KG1 (cell line): ENCODE measurements around the gene PDE9A.
"Not testable (repeated sequence)": the region's sequence is repeated elsewhere in the genome, so short reads cannot be mapped to it uniquely, and the experiment has no call there.

Source experiments
- DNase-seq: peaks from one replicate; lab custom pipeline; 2025; lab: John Stamatoyannopoulos, UW

Gene PDE9A

GRCh38 chr21:42624095-42624790, 29.2 kb upstream of the PDE9A start:
- DNase-seq, result no peak

DNA sequence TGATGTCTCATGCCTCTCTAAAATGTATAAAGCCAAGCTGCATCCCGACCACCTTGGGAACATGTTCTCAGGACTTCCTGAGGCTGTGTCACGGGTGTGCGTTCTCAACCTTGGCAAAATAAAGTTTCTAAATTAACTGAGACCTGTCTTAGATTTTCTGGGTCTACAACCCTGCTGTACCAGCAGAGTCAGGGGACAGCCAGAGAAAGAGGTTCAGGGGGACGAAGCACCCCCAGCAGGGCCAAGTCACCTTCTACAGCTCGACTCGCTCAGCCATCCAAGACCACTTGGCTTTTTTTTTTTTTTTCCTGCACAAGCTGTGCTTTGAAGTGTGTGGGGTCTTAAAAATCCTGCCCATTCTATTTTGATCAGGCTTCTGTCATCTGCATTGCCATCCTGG, 28.5 kb upstream of the PDE9A start:
- DNase-seq, result no peak

DNA sequence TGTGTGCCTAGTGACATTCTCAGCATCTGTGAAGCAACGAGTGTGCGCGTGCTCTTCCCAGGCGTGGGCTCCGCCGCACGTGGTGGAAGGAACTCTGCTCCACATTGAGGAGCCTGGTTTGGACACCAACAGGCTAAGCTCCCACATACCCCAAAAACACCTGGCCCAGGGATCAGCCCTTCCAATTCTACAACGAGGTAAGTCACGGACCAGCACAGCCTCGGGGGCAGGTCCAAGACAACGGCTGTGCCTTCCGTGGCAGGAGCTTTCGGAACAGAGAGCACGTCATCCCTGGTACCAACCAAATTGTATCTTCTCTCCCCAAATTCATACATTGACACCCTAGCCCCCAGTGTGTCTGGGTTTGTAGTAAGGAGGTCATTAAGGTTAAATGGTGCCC, 27.2 kb upstream of the PDE9A start:
- no peak for DNase-seq

GRCh38 chr21:42627527-42628289, 25.7 kb upstream of the PDE9A start:
- no peak for DNase-seq

- DNase-seq, result not testable (repeated sequence)
Observed at GRCh38 chr21:42628466-42629061, 24.9 kb upstream of the PDE9A start.

DNA sequence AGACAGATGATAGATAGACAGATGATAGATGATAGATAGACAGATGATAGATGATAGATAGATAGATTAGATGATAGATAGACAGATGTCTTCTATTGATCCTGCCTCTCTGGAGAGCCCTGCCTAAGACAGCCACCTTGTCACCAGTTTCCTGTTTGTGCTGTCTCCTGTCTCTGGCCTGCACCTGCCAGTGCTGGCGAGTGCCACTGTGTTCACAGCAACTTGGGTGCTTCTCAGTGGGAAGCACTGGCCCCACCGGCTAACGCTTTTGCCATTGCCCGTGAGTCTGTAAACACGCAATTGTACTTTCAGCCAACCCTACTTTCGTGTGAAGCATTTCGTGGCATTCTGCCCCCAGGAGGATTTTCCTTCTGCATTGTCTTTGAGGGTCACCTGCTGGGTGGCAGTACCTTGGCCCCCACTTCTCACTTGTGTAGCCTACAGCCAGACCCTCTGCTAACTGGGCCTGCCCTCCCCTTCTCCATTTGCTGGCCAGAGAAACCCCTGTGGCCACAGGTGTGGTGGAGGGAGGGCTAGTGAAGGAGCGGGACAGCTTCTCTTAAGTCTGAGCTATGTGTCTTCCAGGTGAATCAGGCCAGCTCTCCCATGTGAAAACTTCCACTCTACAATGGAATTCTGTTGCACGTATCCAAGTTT, 23.4 kb upstream of the PDE9A start:
- DNase-seq, result no peak

GRCh38 chr21:42630626-42631025, 22.8 kb upstream of the PDE9A start:
- no peak for DNase-seq

DNA sequence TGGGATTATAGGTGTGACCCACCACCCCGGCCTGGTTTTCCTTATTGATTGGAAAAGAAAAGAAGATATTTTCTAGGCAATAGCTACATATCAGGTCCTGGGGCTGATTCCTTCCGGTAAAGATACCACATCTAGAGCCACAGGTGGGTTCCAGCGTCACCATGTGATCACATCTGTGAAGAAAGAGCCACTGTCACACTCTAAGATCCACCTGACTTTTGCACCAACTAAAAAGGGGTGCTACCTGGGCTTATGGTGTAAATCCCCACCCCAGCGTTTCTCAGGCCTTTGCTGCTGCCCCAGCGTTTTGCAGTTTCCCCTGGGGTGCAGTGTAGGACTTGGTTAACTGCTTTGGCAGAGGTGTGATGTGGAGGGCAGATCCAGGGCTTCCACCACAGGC, 22.3 kb upstream of the PDE9A start:
- no peak for DNase-seq

- no peak for DNase-seq
Observed at GRCh38 chr21:42632336-42632751, 21.1 kb upstream of the PDE9A start.

- no peak for DNase-seq
Observed at GRCh38 chr21:42632771-42633690, 20.4 kb upstream of the PDE9A start.

GRCh38 chr21:42633858-42634257, 19.6 kb upstream of the PDE9A start:
- DNase-seq, result no peak

DNA sequence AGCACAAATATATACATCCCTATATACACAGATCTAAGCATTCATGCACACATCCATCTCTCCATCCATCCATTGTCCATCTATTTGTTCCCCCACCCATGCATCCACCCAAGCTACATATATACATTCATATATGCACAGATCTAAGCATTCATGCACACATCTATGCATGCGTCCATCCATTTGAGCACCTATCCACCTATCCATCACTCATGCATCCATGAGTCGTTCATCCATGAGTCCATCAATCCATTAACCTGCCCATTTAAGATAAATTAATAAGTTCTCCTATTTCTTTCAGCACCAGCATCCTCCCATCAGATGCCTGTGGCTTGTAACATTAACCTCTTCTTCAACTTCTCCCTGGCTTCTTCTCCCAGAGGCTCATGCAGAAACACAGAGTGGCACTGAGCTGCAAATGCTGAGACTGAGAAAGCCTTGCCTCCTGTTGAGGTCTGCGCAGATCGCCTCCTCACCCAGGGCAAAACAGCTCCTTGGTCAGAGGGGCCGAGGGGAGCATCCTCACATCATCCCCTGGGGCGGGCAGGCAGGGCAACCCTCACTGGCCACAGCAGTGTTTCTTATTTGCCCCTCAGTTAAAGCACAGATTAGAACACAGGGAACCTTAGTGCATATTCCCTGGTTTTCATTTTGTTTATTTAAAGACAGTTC, 17.4 kb upstream of the PDE9A start:
- no peak for DNase-seq

DNA sequence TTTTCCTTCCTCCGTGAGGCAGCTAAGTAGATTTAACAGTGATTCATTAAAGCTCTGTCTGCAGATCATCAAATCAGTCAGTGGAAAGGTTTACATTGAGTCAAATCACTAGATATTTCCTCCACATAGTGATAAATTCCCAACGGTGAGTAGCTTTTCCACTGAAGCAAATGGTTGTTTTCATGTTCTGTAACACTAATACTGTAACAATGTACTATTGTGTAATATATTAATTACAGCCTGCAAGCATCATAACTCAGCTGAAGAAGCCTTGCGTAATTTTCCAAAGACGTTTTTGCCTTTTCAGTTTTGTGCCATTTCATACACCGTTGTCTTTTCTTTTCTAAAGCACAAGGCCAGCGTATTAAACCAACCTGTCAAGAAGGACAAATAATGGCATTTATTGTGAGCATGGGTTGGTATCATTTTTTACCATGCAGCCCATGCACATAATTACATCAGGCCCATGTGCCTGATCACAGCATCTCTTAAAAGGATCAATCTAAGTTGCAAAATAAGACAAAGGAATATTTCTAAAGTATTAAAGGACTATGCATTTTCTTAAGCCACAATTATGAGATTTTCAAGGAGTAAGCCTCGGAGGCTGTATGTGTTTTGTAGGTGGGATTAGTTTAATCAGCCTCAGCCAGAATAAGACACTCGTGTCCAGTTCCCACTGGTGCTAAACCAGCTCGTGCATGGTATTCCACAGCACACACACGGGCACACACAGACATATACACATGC, 16.7 kb upstream of the PDE9A start:
- no peak for DNase-seq

- no peak for DNase-seq
Observed at GRCh38 chr21:42637267-42638041, 16.0 kb upstream of the PDE9A start.

DNA sequence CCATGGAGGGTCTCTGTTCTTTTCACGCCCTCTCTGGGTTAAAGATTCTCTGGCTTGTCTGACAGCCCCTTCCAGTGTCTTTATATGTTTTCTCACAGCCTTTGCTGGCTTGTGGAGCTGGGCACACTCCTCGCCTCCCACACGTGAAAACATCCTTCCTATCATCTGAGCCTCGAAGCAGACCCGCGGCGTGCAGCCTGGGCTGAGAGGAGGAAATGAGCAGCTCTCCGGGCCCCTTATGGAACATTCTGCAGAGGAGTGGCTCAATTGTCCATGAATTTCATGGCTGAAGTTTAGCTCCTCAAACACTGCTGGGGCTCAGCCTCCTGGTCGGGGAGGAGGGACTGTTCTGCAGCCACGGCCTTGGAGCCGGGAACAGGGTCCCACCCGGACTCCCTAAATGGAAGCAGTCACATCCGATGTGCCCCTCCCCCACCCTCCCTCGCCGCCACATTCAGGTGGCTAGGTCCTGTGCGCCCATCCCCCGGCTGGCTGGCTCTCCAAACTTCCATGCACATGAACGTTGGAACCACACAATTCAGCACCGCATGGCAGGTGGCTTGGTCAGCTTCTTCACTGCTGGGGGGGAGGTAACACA, 15.1 kb upstream of the PDE9A start:
- no peak for DNase-seq

DNA sequence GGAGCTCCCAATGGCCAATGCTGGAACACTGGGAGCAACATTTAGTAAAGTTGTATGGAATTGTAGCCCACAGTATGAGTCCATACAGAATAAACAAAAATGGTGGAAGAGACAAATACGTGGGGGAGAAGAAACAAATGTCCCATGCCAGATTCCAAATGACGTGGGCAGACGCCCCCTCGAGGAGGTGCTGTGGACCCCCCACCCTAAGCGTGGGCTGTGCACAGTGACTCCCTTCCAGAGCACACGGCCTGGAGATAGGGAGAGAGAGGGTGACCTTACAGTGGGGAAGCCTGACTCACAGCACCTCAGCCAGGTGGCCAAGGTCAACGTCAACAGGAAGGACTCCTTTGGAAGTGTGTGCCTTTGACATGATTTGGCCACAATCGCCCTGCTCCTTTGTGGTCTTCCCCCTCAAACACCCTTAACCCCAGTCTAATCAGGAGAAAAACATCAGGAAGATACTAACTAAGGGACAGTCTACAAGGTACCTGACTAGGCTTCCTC, 13.7 kb upstream of the PDE9A start:
- no peak for DNase-seq

DNA sequence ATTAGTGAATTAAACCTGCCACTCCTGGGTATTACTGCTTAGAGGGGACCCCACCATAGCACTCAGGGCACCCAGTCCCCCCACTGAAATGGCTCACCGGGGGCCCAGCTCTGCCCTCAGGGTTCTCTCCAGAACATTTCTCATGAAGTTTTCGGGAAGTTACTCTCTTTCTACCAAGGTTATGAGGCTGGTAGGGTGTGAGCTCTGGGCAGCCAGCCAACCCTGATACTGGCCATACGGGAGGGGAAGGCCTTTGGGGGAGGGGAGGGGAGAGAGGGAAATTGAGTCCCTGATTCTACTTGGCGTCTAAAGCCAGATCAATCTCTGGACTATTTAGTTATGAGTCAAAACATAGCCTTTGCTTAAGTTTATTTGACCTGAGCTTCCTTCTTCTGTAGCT, 12.9 kb upstream of the PDE9A start:
- DNase-seq, result no peak

GRCh38 chr21:42641311-42642218, 11.9 kb upstream of the PDE9A start:
- no peak for DNase-seq
